Tibial nerve (tissue), 4 donors: ENCODE results near the gene JOSD2. TPM values are rescaled to one million over a fixed set of nuclear protein-coding genes. Genes with fewer than 3 reads are reported as not detected.

Experiments
- DNase-seq, 2 donors: peaks; one replicate each; pipeline ENCODE4 v3.0.0-alpha.2; 2019; ENCODE audit warnings: low spot score in 2 of 2
- H3K27ac ChIP-seq, 4 donors: fragments of 200-600 bp; sonication (generic) in 3 of 4; one replicate each; pipeline ENCODE4 v1.5.1; 2017 to 2019; ENCODE audit warnings: mild to moderate bottlenecking in 1 of 4
- H3K27me3 ChIP-seq, 2 donors: fragments of 200-600 bp; sonication (generic) in 1 of 2; one replicate each; pipeline versions ENCODE4 v1.5.1 to v1.6.0; 2017 to 2019
- H3K36me3 ChIP-seq, 3 donors: fragments of 200-600 bp; sonication (generic); one replicate each; pipeline ENCODE4 v1.5.1; 2018 to 2019
- H3K4me1 ChIP-seq, 4 donors: fragments of 200-600 bp; sonication (generic) in 3 of 4; one replicate each; pipeline ENCODE4 v1.5.1; 2017 to 2019
- H3K4me3 ChIP-seq, 4 donors: fragments of 200-600 bp; sonication (generic) in 3 of 4; one replicate each; pipeline ENCODE4 v1.5.1; 2017 to 2019; ENCODE audit warnings: mild to moderate bottlenecking in 1 of 4, moderate library complexity in 1 of 4
- H3K9me3 ChIP-seq, 4 donors: fragments of 200-600 bp; sonication (generic) in 3 of 4; one replicate each; pipeline ENCODE4 v1.5.1; 2017 to 2019
- EP300 ChIP-seq, 2 donors: sonication (generic); formaldehyde crosslinking; IDR thresholded peaks; one replicate each; pipeline ENCODE4 v1.6.1; 2017; ENCODE audit warnings: antibody characterized with exemption in 2 of 2, mild to moderate bottlenecking in 1 of 2
- POLR2A ChIP-seq, 2 donors: fragments of 450-650 bp; IDR thresholded peaks; one replicate each; pipeline ENCODE4 v1.6.1; 2017; ENCODE audit warnings: antibody characterized with exemption in 2 of 2, mild to moderate bottlenecking in 2 of 2, moderate library complexity in 2 of 2
- whole genome bisulfite sequencing, 2 donors: methylation state at CpG; one replicate each; pipeline ENCODE4 v1.1.5; 2018; 5-methylcytosine and 5-hydroxymethylcytosine counted together
- total RNA-seq, 4 donors: library from RNA; depleted of rRNA; stranded (reverse); fragments of >200 nt; gene quantifications; one replicate each; pipeline ENCODE4 v1.1.0, GENCODE V29; 2016
- TF ChIP-seq, protein P1 (sequence below), 5 experiments: fragments of 200-600 bp in 3 of 5; fragments of 450-650 bp in 2 of 5; sonication (generic) in 3 of 5; IDR thresholded peaks; one replicate each; pipeline ENCODE4 v1.5.1; 2016 to 2019; ENCODE audit warnings: antibody characterized with exemption in 5 of 5, mild to moderate bottlenecking in 3 of 5, moderate library complexity in 2 of 5

Gene JOSD2
- total RNA-seq, 4 donors from 2014 or later = 32.3 to 52.2 (median 38.8) TPM

GRCh38 chr19:50481351-50482149, 29.4 kb downstream of the JOSD2 start:
- TF ChIP-seq EP300 (IDR thresholded peaks at IDR 0.05) (no peak), POLR2A (IDR thresholded peaks at IDR 0.05) (no peak)
- TF ChIP-seq, protein P1, sequence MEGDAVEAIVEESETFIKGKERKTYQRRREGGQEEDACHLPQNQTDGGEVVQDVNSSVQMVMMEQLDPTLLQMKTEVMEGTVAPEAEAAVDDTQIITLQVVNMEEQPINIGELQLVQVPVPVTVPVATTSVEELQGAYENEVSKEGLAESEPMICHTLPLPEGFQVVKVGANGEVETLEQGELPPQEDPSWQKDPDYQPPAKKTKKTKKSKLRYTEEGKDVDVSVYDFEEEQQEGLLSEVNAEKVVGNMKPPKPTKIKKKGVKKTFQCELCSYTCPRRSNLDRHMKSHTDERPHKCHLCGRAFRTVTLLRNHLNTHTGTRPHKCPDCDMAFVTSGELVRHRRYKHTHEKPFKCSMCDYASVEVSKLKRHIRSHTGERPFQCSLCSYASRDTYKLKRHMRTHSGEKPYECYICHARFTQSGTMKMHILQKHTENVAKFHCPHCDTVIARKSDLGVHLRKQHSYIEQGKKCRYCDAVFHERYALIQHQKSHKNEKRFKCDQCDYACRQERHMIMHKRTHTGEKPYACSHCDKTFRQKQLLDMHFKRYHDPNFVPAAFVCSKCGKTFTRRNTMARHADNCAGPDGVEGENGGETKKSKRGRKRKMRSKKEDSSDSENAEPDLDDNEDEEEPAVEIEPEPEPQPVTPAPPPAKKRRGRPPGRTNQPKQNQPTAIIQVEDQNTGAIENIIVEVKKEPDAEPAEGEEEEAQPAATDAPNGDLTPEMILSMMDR (IDR thresholded peaks at IDR 0.05) = no peak

GRCh38 chr19:50480281-50481111, 30.5 kb downstream of the JOSD2 start:
- Histone ChIP-seq H3K9me3 (no peaks in the 10 kb centered on the region), H3K36me3 (peaks cover 0 to 71% (median 12%) of the 10 kb centered on the region in 3 donors), H3K4me1 (peaks cover 0 to 24% (median 14%) of the 10 kb centered on the region in 4 donors), H3K27ac (no peak overlapping the region), H3K4me3 (no peak overlapping the region), H3K27me3 (no peaks in the 10 kb centered on the region)
- TF ChIP-seq, protein P1 (IDR thresholded peaks at IDR 0.05) = no peak
- TF ChIP-seq EP300 (IDR thresholded peaks at IDR 0.05) = no peak
- no peak for TF ChIP-seq POLR2A (IDR thresholded peaks at IDR 0.05)
- 89 to 90% methylated on average over 35 to 37 of the region's 37 CpGs for WGBS, 2 donors
- DNase-seq = no peak

More at GRCh38 chr19:50481351-50482149, 29.4 kb downstream of the JOSD2 start:
- Histone ChIP-seq H3K36me3 (peaks cover 0 to 71% (median 12%) of the 10 kb centered on the region in 3 donors), H3K27me3 (no peaks in the 10 kb centered on the region), H3K4me1 (peaks cover 0 to 24% (median 14%) of the 10 kb centered on the region in 4 donors), H3K9me3 (no peaks in the 10 kb centered on the region), H3K27ac (no peak overlapping the region), H3K4me3 (no peak overlapping the region)
- 85 to 88% methylated on average over 22 to 25 of the region's 27 CpGs for WGBS, 2 donors
- DNase-seq = no peak

DNA sequence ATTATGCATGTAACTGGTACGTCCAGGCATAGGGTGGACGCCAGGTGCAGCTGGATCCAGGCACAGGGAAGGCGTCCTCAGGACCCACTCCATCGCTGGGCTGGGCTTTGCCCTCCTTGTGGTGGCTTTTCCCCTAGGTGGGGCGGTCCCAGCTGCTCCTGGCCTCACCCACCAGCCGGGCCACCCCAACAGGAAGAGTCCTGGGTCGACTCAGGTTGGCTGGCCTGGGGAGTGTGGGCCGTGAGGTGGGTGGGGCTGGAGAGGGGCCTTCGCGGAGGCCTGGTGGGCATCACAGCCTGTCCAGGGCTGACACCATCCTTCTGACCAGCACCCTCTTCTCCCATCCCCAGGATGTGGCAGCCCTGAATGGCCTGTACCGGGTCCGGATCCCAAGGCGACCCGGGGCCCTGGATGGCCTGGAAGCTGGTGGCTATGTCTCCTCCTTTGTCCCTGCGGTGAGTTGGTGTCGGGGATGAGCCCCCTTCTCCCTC, 31.2 kb downstream of the JOSD2 start:
- H3K36me3 ChIP-seq = peaks cover 0 to 65% (median 12%) of the 10 kb centered on the region in 3 donors
- no peak for DNase-seq
- 90 to 97% methylated on average over 11 to 15 of the region's 16 CpGs for WGBS, 2 donors
- no peak for TF ChIP-seq POLR2A (IDR thresholded peaks at IDR 0.05)
- no peak for TF ChIP-seq EP300 (IDR thresholded peaks at IDR 0.05)
- TF ChIP-seq, protein P1 (IDR thresholded peaks at IDR 0.05) = no peak
- H3K4me3 ChIP-seq = no peak overlapping the region
- no peak overlapping the region for H3K27ac ChIP-seq
- no peaks in the 10 kb centered on the region for H3K27me3 ChIP-seq
- H3K4me1 ChIP-seq = peaks cover 0 to 24% (median 14%) of the 10 kb centered on the region in 4 donors
- H3K9me3 ChIP-seq = no peaks in the 10 kb centered on the region

DNA sequence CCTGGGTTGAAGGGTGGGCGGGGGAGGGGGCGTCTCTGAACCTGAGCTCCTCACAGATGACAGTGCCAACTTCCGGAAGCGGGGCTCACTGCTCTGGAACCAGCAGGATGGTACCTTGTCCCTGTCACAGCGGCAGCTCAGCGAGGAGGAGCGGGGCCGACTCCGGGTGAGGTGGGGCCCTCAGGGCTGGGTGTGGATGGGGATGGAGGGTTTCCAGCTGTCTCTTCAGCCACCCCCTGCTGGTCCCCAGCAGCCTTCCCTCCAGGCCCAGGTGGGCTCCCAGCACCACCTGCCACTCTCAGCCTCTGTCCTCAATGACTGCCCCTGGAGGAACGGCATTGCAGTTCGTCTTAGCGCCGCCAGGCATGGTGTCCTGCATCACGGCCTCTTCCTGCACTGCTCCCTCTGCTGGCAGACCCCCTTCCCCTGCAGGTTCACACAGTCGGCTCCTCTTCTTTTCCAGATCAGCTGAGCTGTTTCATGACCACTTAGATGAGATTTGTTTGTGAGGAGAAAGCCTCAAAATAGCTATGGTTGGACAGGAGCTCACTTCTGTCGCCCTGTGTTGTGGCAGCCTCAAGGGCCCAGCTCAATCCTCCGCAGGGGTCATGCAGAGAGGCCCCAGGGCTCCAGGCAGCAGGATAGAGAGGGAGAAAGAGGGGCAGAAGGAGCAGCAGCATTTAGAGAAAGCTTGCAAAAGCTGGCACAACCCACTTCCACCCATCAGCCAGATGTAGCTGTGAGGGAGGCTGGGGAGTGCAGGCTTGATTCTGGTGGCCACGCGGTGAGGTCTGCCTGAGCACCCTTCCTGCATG, 31.9 kb downstream of the JOSD2 start:
- H3K27me3 ChIP-seq = no peaks in the 10 kb centered on the region
- no peak for DNase-seq
- 78 to 85% methylated on average over 19 of the region's 19 CpGs for WGBS, 2 donors
- peaks cover 0 to 24% (median 14%) of the 10 kb centered on the region in 4 donors for H3K4me1 ChIP-seq
- no peak for TF ChIP-seq EP300 (IDR thresholded peaks at IDR 0.05)
- TF ChIP-seq, protein P1 (IDR thresholded peaks at IDR 0.05) = peak in 3 of 5 experiments; percentile 12 to 15 (median 13)
- H3K4me3 ChIP-seq = no peak overlapping the region
- no peaks in the 10 kb centered on the region for H3K9me3 ChIP-seq
- peaks cover 0 to 60% (median 12%) of the 10 kb centered on the region in 3 donors for H3K36me3 ChIP-seq
- H3K27ac ChIP-seq = no peak overlapping the region
